Measurements from ENCODE around the gene GPR137B. TPM values are rescaled to one million over a fixed set of nuclear protein-coding genes. Genes with fewer than 3 reads are reported as not detected.
A peak's percentile ranks its signal among the peaks of the same experiment; 100 is the strongest.

GPR137B gene
- total and polyA plus RNA-seq, 9 of the 15 experiments (the other 6 are each of a cell fraction or from before 2014, with no cell fraction given) = 0.04 to 1.0 (median 0.62) TPM

- 10% methylated on average over 10 of the region's 10 CpGs for WGBS (ENCODE audit: insufficient coverage, low coverage, missing lambda C conversion rate)
- ATAC-seq (peak; percentile 77), DNase-seq (ENCODE audit: extremely low read depth in 1 of 4, low spot score in 3 of 4) (peak in 1 of 4 experiments; percentile 44), FAIRE-seq (no peak)
- Histone ChIP-seq H3K27me3 (ENCODE audit: control insufficient read depth in 2 of 2, insufficient read depth in 2 of 2, low read length in 2 of 2) (peaks cover 10 to 33% of the 10 kb centered on the region in 2 experiments; a peak in 4 of 5 replicates), H3K9me1 (ENCODE audit: control insufficient read depth, insufficient read depth, low read length) (no peaks in the 10 kb centered on the region), H3K4me1 (replicated peaks in 1 of 2; ENCODE audit: control insufficient read depth in 2 of 2, insufficient read depth in 2 of 2, low read length in 2 of 2) (no peaks in the 10 kb centered on the region), H3K36me3 (ENCODE audit: control insufficient read depth, insufficient read depth, low read length) (no peaks in the 10 kb centered on the region), H3K4me3 (no peak overlapping the region), H3K27ac (ENCODE audit: extremely low read depth, low read depth, low read length) (no peak overlapping the region), H2AFZ (ENCODE audit: low read depth, low read length) (no peak overlapping the region), H3K4me2 (ENCODE audit: insufficient read depth, low read length) (no peak overlapping the region), H3K9me3 (replicated peaks; ENCODE audit: control insufficient read depth, insufficient read depth, low read depth, low read length) (no peaks in the 10 kb centered on the region), H4K20me1 (replicated peaks; ENCODE audit: control insufficient read depth, insufficient read depth, low read length) (no peaks in the 10 kb centered on the region), H3K79me2 (ENCODE audit: control insufficient read depth, insufficient read depth, low read length) (no peaks in the 10 kb centered on the region), H3K9ac (ENCODE audit: insufficient read depth in 1 of 2, low read depth in 2 of 2, low read length in 2 of 2) (no peak overlapping the region)
- in situ Hi-C loops (cut with MboI) = no loop called here
- ChIA-PET POLR2A (interaction anchor here (0.6 kb wide), 2 partner anchors 76 to 165 kb away, joined by 3 read pairs; no protein-coding TSS in a partner anchor), CTCF (ENCODE audit: low intra/inter-chr PET ratio) (no interaction called here)
- no TSS peak for BruUV-seq (replicated peaks)
- intact Hi-C loops (cut with micrococcal nuclease) = no loop called here
- TF ChIP-seq RBM25 (IDR thresholded peaks at IDR 0.05; ENCODE audit: low read depth, low read length, severe bottlenecking) = no peak
- TF ChIP-seq, protein P1, sequence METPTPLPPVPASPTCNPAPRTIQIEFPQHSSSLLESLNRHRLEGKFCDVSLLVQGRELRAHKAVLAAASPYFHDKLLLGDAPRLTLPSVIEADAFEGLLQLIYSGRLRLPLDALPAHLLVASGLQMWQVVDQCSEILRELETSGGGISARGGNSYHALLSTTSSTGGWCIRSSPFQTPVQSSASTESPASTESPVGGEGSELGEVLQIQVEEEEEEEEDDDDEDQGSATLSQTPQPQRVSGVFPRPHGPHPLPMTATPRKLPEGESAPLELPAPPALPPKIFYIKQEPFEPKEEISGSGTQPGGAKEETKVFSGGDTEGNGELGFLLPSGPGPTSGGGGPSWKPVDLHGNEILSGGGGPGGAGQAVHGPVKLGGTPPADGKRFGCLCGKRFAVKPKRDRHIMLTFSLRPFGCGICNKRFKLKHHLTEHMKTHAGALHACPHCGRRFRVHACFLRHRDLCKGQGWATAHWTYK (CRISPR knock-in tag; IDR thresholded peaks at IDR 0.05) = 0 out of 2 replicates have a peak, but pooled peaks have one; percentile 48
- no peak; a peak in 1 of 4 replicates for TF ChIP-seq ZNF639 (CRISPR knock-in tag; conservative IDR thresholded peaks at IDR 0.05 in 1 of 2, IDR thresholded peaks at IDR 0.05 in 1 of 2)
- no peak for TF ChIP-seq STAT5A (IDR thresholded peaks at IDR 0.05; ENCODE audit: borderline replicate concordance, low read length)
- TF ChIP-seq, protein P2, sequence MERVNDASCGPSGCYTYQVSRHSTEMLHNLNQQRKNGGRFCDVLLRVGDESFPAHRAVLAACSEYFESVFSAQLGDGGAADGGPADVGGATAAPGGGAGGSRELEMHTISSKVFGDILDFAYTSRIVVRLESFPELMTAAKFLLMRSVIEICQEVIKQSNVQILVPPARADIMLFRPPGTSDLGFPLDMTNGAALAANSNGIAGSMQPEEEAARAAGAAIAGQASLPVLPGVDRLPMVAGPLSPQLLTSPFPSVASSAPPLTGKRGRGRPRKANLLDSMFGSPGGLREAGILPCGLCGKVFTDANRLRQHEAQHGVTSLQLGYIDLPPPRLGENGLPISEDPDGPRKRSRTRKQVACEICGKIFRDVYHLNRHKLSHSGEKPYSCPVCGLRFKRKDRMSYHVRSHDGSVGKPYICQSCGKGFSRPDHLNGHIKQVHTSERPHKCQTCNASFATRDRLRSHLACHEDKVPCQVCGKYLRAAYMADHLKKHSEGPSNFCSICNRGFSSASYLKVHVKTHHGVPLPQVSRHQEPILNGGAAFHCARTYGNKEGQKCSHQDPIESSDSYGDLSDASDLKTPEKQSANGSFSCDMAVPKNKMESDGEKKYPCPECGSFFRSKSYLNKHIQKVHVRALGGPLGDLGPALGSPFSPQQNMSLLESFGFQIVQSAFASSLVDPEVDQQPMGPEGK (CRISPR knock-in tag; IDR thresholded peaks at IDR 0.05; ENCODE audit: borderline replicate concordance) = no peak
- no peak for TF ChIP-seq FUS (optimal IDR thresholded peaks at IDR 0.05; ENCODE audit: low read depth, low read length)
- TF ChIP-seq DDX20 (tag; IDR thresholded peaks at IDR 0.05; ENCODE audit: low read depth) = no peak
- no peak for TF ChIP-seq PCBP2 (IDR thresholded peaks at IDR 0.05; ENCODE audit: low read depth, low read length, poor library complexity, severe bottlenecking)
- no peak; the same call in 1 of the 2 replicates for TF ChIP-seq IRF9 (tag; IDR thresholded peaks at IDR 0.05)
- TF ChIP-seq NBN (IDR thresholded peaks at IDR 0.05; ENCODE audit: low read depth) = no peak
- no peak for TF ChIP-seq SREBF1 (IDR thresholded peaks at IDR 0.05; ENCODE audit: borderline replicate concordance, low read depth, low read length)
- TF ChIP-seq TAL1 (IDR thresholded peaks at IDR 0.05) = no peak
- 0 out of 2 replicates have a peak, but pooled peaks have one; percentile 55 for TF ChIP-seq FOXJ2 (tag; IDR thresholded peaks at IDR 0.05)
- TF ChIP-seq CEBPG (CRISPR knock-in tag; IDR thresholded peaks at IDR 0.05) = peak; percentile 82
- peak; percentile 92 to 98 for TF ChIP-seq CEBPG (tag; conservative IDR thresholded peaks at IDR 0.05 in 1 of 2, IDR thresholded peaks at IDR 0.05 in 1 of 2)
- TF ChIP-seq NFATC3 (IDR thresholded peaks at IDR 0.05) = no peak
Observed at GRCh38 chr1:236168716-236169429, 26.5 kb downstream of the GPR137B start.

All from K562 (cell line).